Sigmoid colon (tissue), 7 donors: ENCODE data around the gene CYTH1. TPM values are rescaled to one million over a fixed set of nuclear protein-coding genes. Genes with fewer than 3 reads are reported as not detected.

Experiments used
- DNase-seq: peaks from one replicate; pipeline ENCODE4 v3.0.0-alpha.2; 2019
- H3K27ac ChIP-seq, 4 donors: fragments of 200-600 bp; sonication (generic); one replicate each; pipeline ENCODE4 v1.5.1; 2016 to 2019; ENCODE audit warnings: mild to moderate bottlenecking in 1 of 4
- H3K27me3 ChIP-seq, 3 donors: fragments of 200-600 bp; sonication (generic); one replicate each; pipeline ENCODE4 v1.5.1; 2019; ENCODE audit warnings: mild to moderate bottlenecking in 1 of 3
- H3K36me3 ChIP-seq, 4 donors: fragments of 200-600 bp; sonication (generic); one replicate each; pipeline ENCODE4 v1.5.1; 2016 to 2019
- H3K4me1 ChIP-seq, 4 donors: fragments of 200-600 bp; sonication (generic); one replicate each; pipeline ENCODE4 v1.5.1; 2017 to 2019
- H3K4me3 ChIP-seq, 4 donors: fragments of 200-600 bp; sonication (generic); one replicate each; pipeline ENCODE4 v1.5.1; 2017 to 2019; ENCODE audit warnings: mild to moderate bottlenecking in 2 of 4, moderate library complexity in 1 of 4
- H3K9me3 ChIP-seq, 4 donors: fragments of 200-600 bp in 3 of 4; sonication (generic) in 3 of 4; one replicate each; pipeline versions ENCODE4 v1.5.1 to v1.6.1; 2013 to 2019
- CTCF ChIP-seq, 4 experiments: fragments of 450-650 bp in 3 of 4; fragments of 200-600 bp in 1 of 4; IDR thresholded peaks; one replicate each; pipeline ENCODE4 v1.5.1; 2016 to 2019; ENCODE audit warnings: antibody characterized with exemption in 4 of 4, mild to moderate bottlenecking in 3 of 4, moderate library complexity in 2 of 4
- EP300 ChIP-seq, 4 donors: sonication (generic); formaldehyde crosslinking; IDR thresholded peaks; one replicate each; pipeline ENCODE4 v1.6.1; 2017; ENCODE audit warnings: antibody characterized with exemption in 4 of 4
- POLR2A ChIP-seq, 2 donors: fragments of 450-650 bp; IDR thresholded peaks; one replicate each; pipeline ENCODE4 v1.6.1; 2016; ENCODE audit warnings: antibody characterized with exemption in 2 of 2, mild to moderate bottlenecking in 2 of 2, moderate library complexity in 2 of 2
- POLR2AphosphoS5 ChIP-seq, 4 donors: sonication (generic); formaldehyde crosslinking; IDR thresholded peaks; one replicate each; pipeline ENCODE4 v1.6.1; 2017; ENCODE audit warnings: antibody characterized with exemption in 4 of 4
- WGBS, 2 donors: extraction: QIAGEN DNeasy Blood & Tissue Kit; methylation state at CpG; one replicate each; pipeline ENCODE4 v1.1.7; 2013; 5-methylcytosine and 5-hydroxymethylcytosine counted together
- intact Hi-C: fragments of 100-400 bp; cut with DNase I; formaldehyde crosslinking; loops from one replicate; pipeline ENCODE4 v1.15.1; 2023
- polyA plus RNA-seq, 3 donors: library from polyadenylated mRNA; stranded (reverse); fragments of 200-250 nt; gene quantifications; one replicate each; pipeline ENCODE4 v1.2.3, GENCODE V29; 2013
- total RNA-seq, 4 donors: library from RNA; depleted of rRNA; stranded (reverse); fragments of >200 nt; gene quantifications; one replicate each; pipeline ENCODE4 v1.1.0, GENCODE V29; 2016
- donor health status: healthy with polysubstance abuse.
- donor health status: Bipolar disorder and iron deficiency.
- donor health status: healthy.

Gene CYTH1
- total and polyA plus RNA-seq, 7 donors: 26.7 to 83.8 (median 38.5) TPM

- Histone ChIP-seq H3K27ac (no peak overlapping the region), H3K4me3 (no peak overlapping the region), H3K9me3 (no peaks in the 10 kb centered on the region), H3K36me3 (peaks cover 0 to 27% (median 6%) of the 10 kb centered on the region in 4 donors), H3K27me3 (no peaks in the 10 kb centered on the region), H3K4me1 (peaks cover 0 to 24% (median 10%) of the 10 kb centered on the region in 4 donors)
- intact Hi-C loops: loop anchor here (1.0 to 5.0 kb wide), 2 partner anchors 39 to 211 kb away; no protein-coding TSS in a partner anchor
- WGBS, 2 donors: 89 to 96% methylated on average over 7 of the region's 7 CpGs
- TF ChIP-seq POLR2A (IDR thresholded peaks at IDR 0.05) (no peak), CTCF (IDR thresholded peaks at IDR 0.05) (no peak), EP300 (IDR thresholded peaks at IDR 0.05) (no peak), POLR2AphosphoS5 (IDR thresholded peaks at IDR 0.05) (no peak)
- no peak for DNase-seq
These were observed 74.2 kb downstream of the CYTH1 start for GRCh38 chr17:78707923-78708322.

- Histone ChIP-seq H3K9me3 (no peaks in the 10 kb centered on the region), H3K4me3 (no peak overlapping the region), H3K27ac (no peak overlapping the region), H3K27me3 (no peaks in the 10 kb centered on the region), H3K36me3 (peaks cover 0 to 32% (median 7%) of the 10 kb centered on the region in 4 donors), H3K4me1 (peaks cover 0 to 23% (median 8%) of the 10 kb centered on the region in 4 donors)
- 90% methylated on average over 7 of the region's 7 CpGs for WGBS, 2 donors
- TF ChIP-seq EP300 (IDR thresholded peaks at IDR 0.05): no peak
- TF ChIP-seq POLR2AphosphoS5 (IDR thresholded peaks at IDR 0.05): no peak
- TF ChIP-seq CTCF (IDR thresholded peaks at IDR 0.05): no peak
- no peak for TF ChIP-seq POLR2A (IDR thresholded peaks at IDR 0.05)
- intact Hi-C loops: loop anchor here (5.0 kb wide), 1 partner anchor 40 kb away; no protein-coding TSS in a partner anchor
- no peak for DNase-seq
These were observed 75.1 kb downstream of the CYTH1 start for GRCh38 chr17:78707016-78707415.

GRCh38 chr17:78706271-78706915 lies 75.7 kb downstream of the CYTH1 start:
- Histone ChIP-seq H3K4me3 (no peak overlapping the region), H3K9me3 (no peaks in the 10 kb centered on the region), H3K27me3 (no peaks in the 10 kb centered on the region), H3K4me1 (peaks cover 0 to 23% (median 8%) of the 10 kb centered on the region in 4 donors), H3K27ac (no peak overlapping the region), H3K36me3 (peaks cover 0 to 38% (median 13%) of the 10 kb centered on the region in 4 donors)
- intact Hi-C loops: loop anchor here (5.0 kb wide), 1 partner anchor 41 kb away; no protein-coding TSS in a partner anchor
- 65 to 71% methylated on average over 10 of the region's 10 CpGs for WGBS, 2 donors
- TF ChIP-seq POLR2AphosphoS5 (IDR thresholded peaks at IDR 0.05) (no peak), EP300 (IDR thresholded peaks at IDR 0.05) (no peak), CTCF (IDR thresholded peaks at IDR 0.05) (no peak), POLR2A (IDR thresholded peaks at IDR 0.05) (no peak)
- no peak for DNase-seq

GRCh38 chr17:78705071-78705470 lies 77.0 kb downstream of the CYTH1 start:
- Histone ChIP-seq H3K4me3 (no peak overlapping the region), H3K27me3 (no peaks in the 10 kb centered on the region), H3K36me3 (peaks cover 0 to 51% (median 23%) of the 10 kb centered on the region in 4 donors), H3K4me1 (peaks cover 0 to 18% (median 8%) of the 10 kb centered on the region in 4 donors), H3K27ac (no peak overlapping the region), H3K9me3 (no peaks in the 10 kb centered on the region)
- 96 to 97% methylated on average over 4 of the region's 4 CpGs for WGBS, 2 donors
- intact Hi-C loops: loop anchor here (5.0 kb wide), 1 partner anchor 42 kb away; no protein-coding TSS in a partner anchor
- no peak for DNase-seq
- TF ChIP-seq POLR2A (IDR thresholded peaks at IDR 0.05): no peak
- no peak for TF ChIP-seq CTCF (IDR thresholded peaks at IDR 0.05)
- TF ChIP-seq EP300 (IDR thresholded peaks at IDR 0.05): no peak
- no peak for TF ChIP-seq POLR2AphosphoS5 (IDR thresholded peaks at IDR 0.05)
